Kidney epithelial cell (primary cell): Measurements from ENCODE around the gene SLC16A1. TPM values are rescaled to one million over a fixed set of nuclear protein-coding genes. Genes with fewer than 3 reads are reported as not detected.

Experiments used
- DNase-seq: peaks from one replicate; pipeline ENCODE4 v3.0.0-alpha.2; 2010; ENCODE audit warnings: low read depth
- H3K27me3 ChIP-seq: 2 replicates; pipeline ENCODE4 v1.6.0; 2011; ENCODE audit warnings: low read length; ENCODE audit not compliant: control insufficient read depth, insufficient read depth
- H3K36me3 ChIP-seq: 2 replicates; pipeline ENCODE4 v1.5.1; 2011; ENCODE audit warnings: low read length; ENCODE audit not compliant: control insufficient read depth, insufficient read depth
- H3K4me3 ChIP-seq: 2 replicates; pipeline ENCODE4 v1.5.1; 2011; ENCODE audit warnings: low read depth, mild to moderate bottlenecking, control low read depth, low read length
- total RNA-seq: library from RNA; depleted of rRNA; stranded (reverse); fragments of >200 nt; gene quantifications from 2 replicates; pipeline ENCODE4 v1.2.3, GENCODE V29; 2015
- TF ChIP-seq, protein P1 (sequence below): IDR thresholded peaks from 2 replicates; pipeline ENCODE4 v1.5.1; 2011; ENCODE audit warnings: mild to moderate bottlenecking, moderate library complexity, low read length, control low read depth, inconsistent platforms; ENCODE audit not compliant: insufficient read depth, poor library complexity, severe bottlenecking

The SLC16A1 gene
- total RNA-seq, 1 donor from 2014 or later = 93.6 TPM

DNA sequence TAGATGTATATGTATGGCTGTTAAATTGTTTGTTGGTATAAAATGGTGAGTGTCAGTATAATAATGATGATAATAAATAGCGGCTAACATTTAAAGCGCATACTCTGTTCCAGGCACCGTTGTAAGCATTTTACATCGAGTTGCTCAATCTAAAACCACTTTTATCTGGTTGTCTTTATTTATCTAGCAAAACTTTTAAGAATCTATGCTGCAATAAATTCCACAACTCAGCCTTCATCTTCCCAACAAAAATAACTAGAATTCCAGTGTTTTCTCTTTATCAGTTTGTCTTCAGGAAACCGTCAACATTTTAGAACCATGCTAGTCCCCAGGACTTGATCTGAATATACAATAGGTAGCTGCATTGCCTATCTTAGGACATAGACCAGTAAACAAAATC, 19.3 kb upstream of the SLC16A1 start:
- TF ChIP-seq, protein P1, sequence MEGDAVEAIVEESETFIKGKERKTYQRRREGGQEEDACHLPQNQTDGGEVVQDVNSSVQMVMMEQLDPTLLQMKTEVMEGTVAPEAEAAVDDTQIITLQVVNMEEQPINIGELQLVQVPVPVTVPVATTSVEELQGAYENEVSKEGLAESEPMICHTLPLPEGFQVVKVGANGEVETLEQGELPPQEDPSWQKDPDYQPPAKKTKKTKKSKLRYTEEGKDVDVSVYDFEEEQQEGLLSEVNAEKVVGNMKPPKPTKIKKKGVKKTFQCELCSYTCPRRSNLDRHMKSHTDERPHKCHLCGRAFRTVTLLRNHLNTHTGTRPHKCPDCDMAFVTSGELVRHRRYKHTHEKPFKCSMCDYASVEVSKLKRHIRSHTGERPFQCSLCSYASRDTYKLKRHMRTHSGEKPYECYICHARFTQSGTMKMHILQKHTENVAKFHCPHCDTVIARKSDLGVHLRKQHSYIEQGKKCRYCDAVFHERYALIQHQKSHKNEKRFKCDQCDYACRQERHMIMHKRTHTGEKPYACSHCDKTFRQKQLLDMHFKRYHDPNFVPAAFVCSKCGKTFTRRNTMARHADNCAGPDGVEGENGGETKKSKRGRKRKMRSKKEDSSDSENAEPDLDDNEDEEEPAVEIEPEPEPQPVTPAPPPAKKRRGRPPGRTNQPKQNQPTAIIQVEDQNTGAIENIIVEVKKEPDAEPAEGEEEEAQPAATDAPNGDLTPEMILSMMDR = no peak
- Histone ChIP-seq H3K27me3 (no peaks in the 10 kb centered on the region), H3K36me3 (no peaks in the 10 kb centered on the region), H3K4me3 (no peak overlapping the region)
- no peak for DNase-seq

DNA sequence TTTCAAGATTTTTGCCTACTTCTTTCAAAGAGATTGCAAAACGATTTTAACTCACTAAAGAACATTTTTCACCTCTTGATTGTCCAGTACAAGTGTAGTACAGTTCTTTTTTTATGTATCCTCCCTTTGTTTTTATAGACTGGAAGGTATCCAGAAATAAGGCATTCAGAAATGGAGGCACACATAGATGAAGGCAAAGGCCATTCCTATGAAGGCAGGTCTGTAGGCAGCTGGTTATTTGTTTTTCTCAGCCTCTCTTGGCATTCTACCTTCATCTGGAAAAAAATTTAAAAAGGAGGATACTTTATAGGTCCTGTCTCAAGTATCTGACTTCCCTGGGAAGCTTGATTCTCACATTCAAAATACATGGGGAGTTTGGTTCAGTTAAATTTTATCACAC, 18.6 kb upstream of the SLC16A1 start:
- TF ChIP-seq, protein P1 = no peak
- Histone ChIP-seq H3K36me3 (no peaks in the 10 kb centered on the region), H3K27me3 (no peaks in the 10 kb centered on the region), H3K4me3 (no peak overlapping the region)
- DNase-seq = no peak

DNA sequence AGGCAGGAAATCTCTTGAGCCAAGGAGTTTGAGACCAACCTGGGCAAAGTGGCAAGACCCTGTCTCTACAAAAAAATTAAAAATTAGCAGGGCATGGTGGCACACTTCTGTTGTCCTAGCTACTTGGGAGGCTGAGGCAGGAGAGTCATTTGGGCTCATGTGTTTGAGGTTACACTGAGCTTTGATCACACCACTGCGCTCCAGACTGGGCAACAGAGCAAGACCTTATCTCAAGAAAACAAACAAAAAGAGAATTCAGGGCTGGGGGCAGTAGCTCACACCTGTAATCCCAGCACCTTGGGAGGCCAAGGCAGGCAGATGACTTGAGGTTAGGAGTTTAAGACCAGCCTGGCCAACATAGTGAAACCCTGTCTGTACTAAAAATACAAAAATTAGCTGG, 17.8 kb upstream of the SLC16A1 start:
- Histone ChIP-seq H3K36me3 (no peaks in the 10 kb centered on the region), H3K27me3 (no peaks in the 10 kb centered on the region), H3K4me3 (no peak overlapping the region)
- TF ChIP-seq, protein P1 = no peak
- no peak for DNase-seq

DNA sequence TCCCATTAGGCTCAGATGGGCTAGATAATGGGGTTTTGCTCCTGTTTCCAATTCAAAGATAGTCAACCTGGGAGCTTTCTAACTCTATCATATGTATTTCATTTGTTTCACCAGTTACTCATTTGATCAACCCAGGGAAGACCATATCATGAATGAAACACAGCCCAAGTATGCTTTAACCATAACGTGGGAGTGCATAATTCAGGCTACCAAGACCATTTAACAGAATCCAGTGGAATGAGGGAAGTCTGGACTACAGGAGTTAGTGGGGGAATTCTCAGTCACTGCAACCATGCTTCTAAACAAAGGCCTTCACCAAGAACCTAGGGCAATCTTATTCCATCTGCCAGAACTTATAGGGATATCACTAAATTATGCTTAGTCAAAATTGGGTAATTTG, 15.0 kb upstream of the SLC16A1 start:
- no peak for DNase-seq
- Histone ChIP-seq H3K36me3 (peaks cover 3% of the 10 kb centered on the region), H3K27me3 (no peaks in the 10 kb centered on the region), H3K4me3 (no peak overlapping the region)
- TF ChIP-seq, protein P1 = no peak

DNA sequence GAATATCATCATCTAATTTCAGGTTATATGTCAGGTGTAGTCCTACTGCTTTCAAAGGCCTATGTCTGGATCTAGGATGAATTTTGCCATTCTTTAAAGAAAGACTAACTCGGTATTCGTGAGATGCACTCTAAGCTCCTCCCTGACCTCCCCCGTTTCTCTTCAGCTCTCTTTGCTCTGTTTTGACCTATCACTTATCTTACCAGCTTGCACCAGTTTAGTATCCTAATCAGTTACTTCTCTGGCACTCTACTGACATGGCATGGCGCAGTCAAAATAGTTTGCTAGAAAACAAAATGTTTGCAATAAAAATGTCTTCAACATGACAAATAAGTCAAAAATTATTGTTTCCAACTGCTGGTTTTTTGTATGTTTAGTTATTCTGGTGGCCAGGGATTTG, 8.4 kb upstream of the SLC16A1 start:
- no peak for DNase-seq
- peaks cover 3% of the 10 kb centered on the region for H3K36me3 ChIP-seq
- no peaks in the 10 kb centered on the region for H3K27me3 ChIP-seq
- H3K4me3 ChIP-seq = no peak overlapping the region
- TF ChIP-seq, protein P1 = no peak

DNA sequence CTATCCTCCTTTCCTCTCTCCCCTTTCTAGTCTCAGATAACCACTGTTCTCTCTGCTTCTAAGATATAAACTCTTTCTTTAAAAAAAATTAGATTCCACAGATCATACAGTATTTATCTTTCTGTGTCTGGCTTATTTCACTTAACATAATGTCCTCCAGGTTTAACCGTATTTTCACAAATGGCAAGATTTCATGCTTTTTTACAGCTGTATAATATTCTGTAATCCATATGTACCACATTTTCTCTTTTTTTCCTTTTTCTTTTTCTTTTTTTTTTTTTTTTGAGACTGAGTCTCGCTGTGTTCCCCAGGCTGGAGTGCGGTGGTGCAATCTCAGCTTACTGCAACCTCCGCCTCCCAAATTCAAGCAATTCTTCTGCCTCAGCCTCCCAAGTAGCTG, 5.1 kb upstream of the SLC16A1 start:
- no peaks in the 10 kb centered on the region for H3K27me3 ChIP-seq
- TF ChIP-seq, protein P1 = no peak
- no peak overlapping the region for H3K4me3 ChIP-seq
- no peak for DNase-seq
- H3K36me3 ChIP-seq = no peaks in the 10 kb centered on the region
